Measurements from ENCODE around the gene CACNA1C.
"Not testable (repeated sequence)": the region's sequence is repeated elsewhere in the genome, so short reads cannot be mapped to it uniquely, and the experiment has no call there.

Gene CACNA1C

GRCh38 chr12:2113119-2113912 lies 60.5 kb downstream of the CACNA1C start:
- DNase-seq, result no peak

- no peak for DNase-seq
Observed at GRCh38 chr12:2114071-2114470, 61.3 kb downstream of the CACNA1C start.

GRCh38 chr12:2115101-2115845 lies 62.5 kb downstream of the CACNA1C start:
- no peak for DNase-seq

GRCh38 chr12:2117541-2117940 lies 64.8 kb downstream of the CACNA1C start:
- no peak for DNase-seq

- DNase-seq, result no peak
Observed at GRCh38 chr12:2118061-2118460, 65.3 kb downstream of the CACNA1C start.

GRCh38 chr12:2118481-2119255 lies 65.9 kb downstream of the CACNA1C start:
- no peak for DNase-seq

- DNase-seq, result no peak
Observed at GRCh38 chr12:2119266-2119665, 66.5 kb downstream of the CACNA1C start.

- no peak for DNase-seq
Observed at GRCh38 chr12:2120982-2121758, 68.4 kb downstream of the CACNA1C start.

- DNase-seq, result no peak
Observed at GRCh38 chr12:2124466-2125023, 71.8 kb downstream of the CACNA1C start.

GRCh38 chr12:2125651-2126522 lies 73.1 kb downstream of the CACNA1C start:
- no peak for DNase-seq

GRCh38 chr12:2126676-2127406 lies 74.1 kb downstream of the CACNA1C start:
- no peak for DNase-seq

- no peak for DNase-seq
Observed at GRCh38 chr12:2129076-2129475, 76.3 kb downstream of the CACNA1C start.

GRCh38 chr12:2135661-2136418 lies 83.1 kb downstream of the CACNA1C start:
- DNase-seq, result not testable (repeated sequence)

- no peak for DNase-seq
Observed at GRCh38 chr12:2136901-2137300, 84.1 kb downstream of the CACNA1C start.

GRCh38 chr12:2137711-2138110 lies 84.9 kb downstream of the CACNA1C start:
- DNase-seq, result no peak

GRCh38 chr12:2138294-2138693 lies 85.5 kb downstream of the CACNA1C start:
- DNase-seq, result no peak

GRCh38 chr12:2138871-2139308 lies 86.1 kb downstream of the CACNA1C start:
- no peak for DNase-seq

GRCh38 chr12:2139651-2140050 lies 86.9 kb downstream of the CACNA1C start:
- DNase-seq, result no peak

- DNase-seq, result no peak
Observed at GRCh38 chr12:2140858-2141519, 88.2 kb downstream of the CACNA1C start.
